Measurements from ENCODE around the gene ETFB. TPM values are rescaled to one million over a fixed set of nuclear protein-coding genes. Genes with fewer than 3 reads are reported as not detected.
A peak's percentile ranks its signal among the peaks of the same experiment; 100 is the strongest.

Gene ETFB
- total RNA-seq, 1 experiment from 2014 or later: 203 TPM

GRCh38 chr19:51341066-51341465 is 25.1 kb downstream of the ETFB start:
- no TSS peak for BruUV-seq (replicated peaks)
- H3K36me3 Mint-ChIP-seq (ENCODE audit: insufficient read depth, unreplicated experiment): peaks cover 36% of the 10 kb centered on the region
- H3K4me1 Mint-ChIP-seq (ENCODE audit: low read depth, unreplicated experiment): peaks cover 30% of the 10 kb centered on the region
- no peaks in the 10 kb centered on the region for H3K27me3 Mint-ChIP-seq (ENCODE audit: unreplicated experiment)
- intact Hi-C loops (cut with micrococcal nuclease; ENCODE audit: unreplicated experiment): no loop called here
- DNase-seq: no peak
- peak overlapping the region; percentile 72 for H3K4me3 Mint-ChIP-seq (ENCODE audit: low read depth, unreplicated experiment)
- TF ChIP-seq CTCF (IDR thresholded peaks at IDR 0.05; ENCODE audit: unreplicated experiment): no peak
- CTCF ChIA-PET: interaction anchor here (1.1 to 2.1 kb wide), 2 partner anchors 66 to 98 kb away, joined by 3 to 8 read pairs; no protein-coding TSS in a partner anchor
- H3K27ac Mint-ChIP-seq (ENCODE audit: unreplicated experiment): peak overlapping the region; percentile 67
- H3K9me3 Mint-ChIP-seq (ENCODE audit: low read depth, unreplicated experiment): no peaks in the 10 kb centered on the region

GRCh38 chr19:51339687-51340656 is 26.2 kb downstream of the ETFB start:
- peak; percentile 29 for TF ChIP-seq CTCF (IDR thresholded peaks at IDR 0.05; ENCODE audit: unreplicated experiment)
- intact Hi-C loops (cut with micrococcal nuclease; ENCODE audit: unreplicated experiment): loop anchor here (1.0 to 5.0 kb wide), 3 partner anchors 27 to 322 kb away; partner anchors contain the start of gene ETFB
- H3K4me1 Mint-ChIP-seq (ENCODE audit: low read depth, unreplicated experiment): peaks cover 30% of the 10 kb centered on the region

GRCh38 chr19:51339313-51339686 is 26.9 kb downstream of the ETFB start:
- TF ChIP-seq CTCF (IDR thresholded peaks at IDR 0.05; ENCODE audit: unreplicated experiment): no peak
- H3K4me1 Mint-ChIP-seq (ENCODE audit: low read depth, unreplicated experiment): peaks cover 30% of the 10 kb centered on the region
- CTCF ChIA-PET: interaction anchor here (0.6 to 1.5 kb wide), 18 partner anchors 19 to 1753 kb away, joined by 3 to 17 read pairs (median 4); partner anchors contain the start of gene ETFB
- H3K36me3 Mint-ChIP-seq (ENCODE audit: insufficient read depth, unreplicated experiment): peaks cover 29% of the 10 kb centered on the region
- peak overlapping the region; percentile 72 for H3K4me3 Mint-ChIP-seq (ENCODE audit: low read depth, unreplicated experiment)
- DNase-seq: no peak
- no TSS peak for BruUV-seq (replicated peaks)
- H3K27me3 Mint-ChIP-seq (ENCODE audit: unreplicated experiment): no peaks in the 10 kb centered on the region
- H3K27ac Mint-ChIP-seq (ENCODE audit: unreplicated experiment): peak overlapping the region; percentile 50
- intact Hi-C loops (cut with micrococcal nuclease; ENCODE audit: unreplicated experiment): loop anchor here (1.0 to 5.0 kb wide), 3 partner anchors 28 to 323 kb away; partner anchors contain the start of gene ETFB
- no peaks in the 10 kb centered on the region for H3K9me3 Mint-ChIP-seq (ENCODE audit: low read depth, unreplicated experiment)

More at GRCh38 chr19:51339687-51340656, 26.2 kb downstream of the ETFB start:
- Mint-ChIP-seq H3K4me3 (ENCODE audit: low read depth, unreplicated experiment) (peak overlapping the region; percentile 72), H3K27ac (ENCODE audit: unreplicated experiment) (peak overlapping the region; percentile 50), H3K36me3 (ENCODE audit: insufficient read depth, unreplicated experiment) (peaks cover 34% of the 10 kb centered on the region), H3K27me3 (ENCODE audit: unreplicated experiment) (no peaks in the 10 kb centered on the region), H3K9me3 (ENCODE audit: low read depth, unreplicated experiment) (no peaks in the 10 kb centered on the region)
- BruUV-seq (replicated peaks): TSS peak; percentile 21
- CTCF ChIA-PET: interaction anchor here (0.6 to 1.5 kb wide), 18 partner anchors 20 to 1753 kb away, joined by 3 to 17 read pairs (median 4); partner anchors contain the start of gene ETFB
- peak; percentile 99 for DNase-seq

GRCh38 chr19:51338563-51339312 is 27.4 kb downstream of the ETFB start:
- peaks cover 30% of the 10 kb centered on the region for H3K4me1 Mint-ChIP-seq (ENCODE audit: low read depth, unreplicated experiment)
- intact Hi-C loops (cut with micrococcal nuclease; ENCODE audit: unreplicated experiment): loop anchor here (1.0 to 5.0 kb wide), 3 partner anchors 28 to 324 kb away; partner anchors contain the start of gene ETFB
- CTCF ChIA-PET: interaction anchor here (0.9 to 1.5 kb wide), 7 partner anchors 56 to 350 kb away, joined by 3 to 11 read pairs (median 9); no protein-coding TSS in a partner anchor
- peaks cover 29% of the 10 kb centered on the region for H3K36me3 Mint-ChIP-seq (ENCODE audit: insufficient read depth, unreplicated experiment)
- BruUV-seq (replicated peaks): TSS peak; percentile 42
- H3K27me3 Mint-ChIP-seq (ENCODE audit: unreplicated experiment): no peaks in the 10 kb centered on the region
- H3K4me3 Mint-ChIP-seq (ENCODE audit: low read depth, unreplicated experiment): peak overlapping the region; percentile 72
- no peaks in the 10 kb centered on the region for H3K9me3 Mint-ChIP-seq (ENCODE audit: low read depth, unreplicated experiment)
- peak; percentile 91 for DNase-seq
- no peak overlapping the region for H3K27ac Mint-ChIP-seq (ENCODE audit: unreplicated experiment)
- TF ChIP-seq CTCF (IDR thresholded peaks at IDR 0.05; ENCODE audit: unreplicated experiment): peak; percentile 98
